SK-N-SH treated with all-trans-retinoic acid at 6 μM for 48 hours (cell line): ENCODE measurements around the gene MIPOL1.

Experiments
- ATAC-seq: fragments of 200-7000 bp; cut with Tn5 transposase; 3 replicates; pipeline ENCODE4 v1.9.1; 2020; ENCODE audit warnings: mild to moderate bottlenecking, moderate library complexity
- ARNTL ChIP-seq: fragments of 450-650 bp; formaldehyde crosslinking; IDR thresholded peaks from 2 replicates; pipeline ENCODE4 v1.5.0; 2020; ENCODE audit warnings: low read depth, mild to moderate bottlenecking, moderate library complexity, borderline replicate concordance
- BACH2 ChIP-seq: fragments of 250-450 bp; sonication (Bioruptor Pico); IDR thresholded peaks from 2 replicates; pipeline ENCODE4 v1.9.0; 2021; ENCODE audit warnings: mild to moderate bottlenecking, borderline replicate concordance
- CSDC2 ChIP-seq: fragments of 250-450 bp; sonication (Bioruptor Pico); IDR thresholded peaks from 2 replicates; pipeline ENCODE4 v1.5.0; 2020; ENCODE audit warnings: mild to moderate bottlenecking, moderate library complexity
- ESRRG ChIP-seq: fragments of 250-450 bp; sonication (Bioruptor Pico); IDR thresholded peaks from 2 replicates; pipeline ENCODE4 v1.6.1; 2021; ENCODE audit warnings: mild to moderate bottlenecking
- GLIS3 ChIP-seq: fragments of 250-450 bp; sonication (Bioruptor Pico); IDR thresholded peaks from 2 replicates; pipeline ENCODE4 v1.5.0; 2020; ENCODE audit warnings: mild to moderate bottlenecking, moderate library complexity
- ISL1 ChIP-seq: fragments of 250-450 bp; sonication (Bioruptor Pico); IDR thresholded peaks from 2 replicates; pipeline ENCODE4 v2.1.2; 2022; ENCODE audit warnings: mild to moderate bottlenecking, moderate library complexity
- OSR1 ChIP-seq: fragments of 250-450 bp; sonication (Bioruptor Pico); IDR thresholded peaks from 2 replicates; pipeline ENCODE4 v1.8.0; 2022; ENCODE audit warnings: moderate library complexity, mild to moderate bottlenecking, inconsistent platforms
- RARB ChIP-seq: fragments of 250-450 bp; sonication (Bioruptor Pico); IDR thresholded peaks from 2 replicates; pipeline ENCODE4 v1.8.0; 2021; ENCODE audit warnings: mild to moderate bottlenecking, moderate library complexity
- SNAI2 ChIP-seq: fragments of 250-450 bp; sonication (Bioruptor Pico); IDR thresholded peaks from 2 replicates; pipeline ENCODE4 v1.5.0; 2020; ENCODE audit warnings: mild to moderate bottlenecking, moderate library complexity
- TCF4 ChIP-seq: fragments of 250-450 bp; sonication (Bioruptor Pico); IDR thresholded peaks from 2 replicates; pipeline ENCODE4 v1.8.0; 2021; ENCODE audit warnings: mild to moderate bottlenecking, moderate library complexity, borderline replicate concordance
- TOX ChIP-seq: fragments of 250-450 bp; sonication (Bioruptor Pico); IDR thresholded peaks from 2 replicates; pipeline ENCODE4 v1.8.0; 2021; ENCODE audit warnings: mild to moderate bottlenecking, moderate library complexity, borderline replicate concordance
- ZC3H10 ChIP-seq: fragments of 250-450 bp; sonication (Bioruptor Pico); IDR thresholded peaks from 2 replicates; pipeline ENCODE4 v1.5.1; 2021; ENCODE audit warnings: mild to moderate bottlenecking, moderate library complexity
- ZFP3 ChIP-seq: fragments of 250-450 bp; sonication (Bioruptor Pico); IDR thresholded peaks from 2 replicates; pipeline ENCODE4 v1.5.0; 2020; ENCODE audit warnings: mild to moderate bottlenecking, moderate library complexity
- ZFP30 ChIP-seq: fragments of 450-650 bp; formaldehyde crosslinking; IDR thresholded peaks from 2 replicates; pipeline ENCODE4 v1.5.0; 2022; ENCODE audit warnings: mild to moderate bottlenecking, moderate library complexity
- ZNF565 ChIP-seq: fragments of 450-650 bp; formaldehyde crosslinking; conservative IDR thresholded peaks from 2 replicates; pipeline ENCODE4 v1.5.0; 2020; ENCODE audit warnings: low read depth, mild to moderate bottlenecking, moderate library complexity
- ZNF70 ChIP-seq: fragments of 450-650 bp; formaldehyde crosslinking; IDR thresholded peaks from 2 replicates; pipeline ENCODE4 v1.5.0; 2020; ENCODE audit warnings: mild to moderate bottlenecking, moderate library complexity
- ZNF8 ChIP-seq: fragments of 450-650 bp; formaldehyde crosslinking; IDR thresholded peaks from 2 replicates; pipeline ENCODE4 v1.5.0; 2020; ENCODE audit warnings: mild to moderate bottlenecking, moderate library complexity
- TF ChIP-seq, protein P1 (sequence below): fragments of 250-450 bp; sonication (Bioruptor Pico); IDR thresholded peaks from 2 replicates; pipeline ENCODE4 v1.5.1; 2020; ENCODE audit warnings: low read depth, mild to moderate bottlenecking, moderate library complexity
- TF ChIP-seq, protein P2 (sequence below): fragments of 250-450 bp; sonication (Bioruptor Pico); IDR thresholded peaks from 2 replicates; pipeline ENCODE4 v1.8.0; 2021; ENCODE audit warnings: low read depth, mild to moderate bottlenecking, moderate library complexity, borderline replicate concordance
- TF ChIP-seq, protein P3 (sequence below): fragments of 250-450 bp; sonication (Bioruptor Pico); IDR thresholded peaks from 2 replicates; pipeline ENCODE4 v1.5.0; 2020; ENCODE audit warnings: mild to moderate bottlenecking, moderate library complexity
- TF ChIP-seq, protein P4 (sequence below): fragments of 250-450 bp; sonication (Bioruptor Pico); IDR thresholded peaks from 2 replicates; pipeline ENCODE4 v1.8.0; 2020; ENCODE audit warnings: mild to moderate bottlenecking, moderate library complexity, borderline replicate concordance

MIPOL1 gene

DNA sequence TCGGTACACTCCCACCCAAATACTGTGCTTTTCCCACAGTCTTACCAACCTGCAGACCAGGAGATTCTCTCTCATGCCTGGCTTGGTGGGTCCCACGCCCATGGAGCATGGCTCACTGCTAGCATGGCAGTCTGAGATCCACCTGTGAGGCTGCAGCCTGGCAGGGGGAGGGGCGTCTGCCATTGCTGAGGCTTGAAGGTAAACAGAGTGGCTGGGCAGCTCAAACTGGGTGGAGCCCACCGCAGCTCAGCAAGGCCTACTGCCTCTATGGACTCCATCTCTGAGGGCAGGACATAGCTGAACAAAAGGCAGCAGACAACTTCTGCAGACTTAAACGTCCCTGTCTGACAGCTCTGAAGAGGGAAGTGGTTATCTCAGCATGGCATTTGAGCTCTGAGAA is 304.1 kb downstream of the MIPOL1 start:
- TF ChIP-seq, protein P1, sequence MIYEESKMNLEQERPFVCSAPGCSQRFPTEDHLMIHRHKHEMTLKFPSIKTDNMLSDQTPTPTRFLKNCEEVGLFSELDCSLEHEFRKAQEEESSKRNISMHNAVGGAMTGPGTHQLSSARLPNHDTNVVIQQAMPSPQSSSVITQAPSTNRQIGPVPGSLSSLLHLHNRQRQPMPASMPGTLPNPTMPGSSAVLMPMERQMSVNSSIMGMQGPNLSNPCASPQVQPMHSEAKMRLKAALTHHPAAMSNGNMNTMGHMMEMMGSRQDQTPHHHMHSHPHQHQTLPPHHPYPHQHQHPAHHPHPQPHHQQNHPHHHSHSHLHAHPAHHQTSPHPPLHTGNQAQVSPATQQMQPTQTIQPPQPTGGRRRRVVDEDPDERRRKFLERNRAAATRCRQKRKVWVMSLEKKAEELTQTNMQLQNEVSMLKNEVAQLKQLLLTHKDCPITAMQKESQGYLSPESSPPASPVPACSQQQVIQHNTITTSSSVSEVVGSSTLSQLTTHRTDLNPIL (CRISPR knock-in tag), result no peak
- TF ChIP-seq ZNF70 (CRISPR knock-in tag) (no peak), ZFP3 (CRISPR knock-in tag) (no peak), ZNF565 (CRISPR knock-in tag) (no peak)

DNA sequence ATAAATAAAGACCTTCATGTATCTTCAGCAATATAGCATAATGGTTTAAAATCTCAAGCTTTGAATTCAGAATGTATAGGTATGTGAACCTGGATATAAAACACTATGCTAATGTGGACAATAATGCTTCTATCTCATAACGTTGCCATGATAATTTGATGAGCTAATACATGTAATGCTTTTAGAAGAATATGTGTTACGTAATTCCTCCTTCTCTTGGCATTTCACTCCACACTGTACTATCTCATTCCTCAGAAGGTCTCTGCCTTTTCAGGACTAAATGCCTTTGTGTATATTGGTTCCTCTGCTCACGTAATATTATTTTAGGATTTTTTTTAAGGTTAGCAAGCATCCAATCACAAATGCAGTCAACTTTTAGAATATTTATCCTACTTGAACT is 310.8 kb downstream of the MIPOL1 start:
- TF ChIP-seq ISL1 (CRISPR knock-in tag), result no peak
- no peak for TF ChIP-seq ZC3H10
- no peak for TF ChIP-seq ZNF70 (CRISPR knock-in tag)
- TF ChIP-seq, protein P2, sequence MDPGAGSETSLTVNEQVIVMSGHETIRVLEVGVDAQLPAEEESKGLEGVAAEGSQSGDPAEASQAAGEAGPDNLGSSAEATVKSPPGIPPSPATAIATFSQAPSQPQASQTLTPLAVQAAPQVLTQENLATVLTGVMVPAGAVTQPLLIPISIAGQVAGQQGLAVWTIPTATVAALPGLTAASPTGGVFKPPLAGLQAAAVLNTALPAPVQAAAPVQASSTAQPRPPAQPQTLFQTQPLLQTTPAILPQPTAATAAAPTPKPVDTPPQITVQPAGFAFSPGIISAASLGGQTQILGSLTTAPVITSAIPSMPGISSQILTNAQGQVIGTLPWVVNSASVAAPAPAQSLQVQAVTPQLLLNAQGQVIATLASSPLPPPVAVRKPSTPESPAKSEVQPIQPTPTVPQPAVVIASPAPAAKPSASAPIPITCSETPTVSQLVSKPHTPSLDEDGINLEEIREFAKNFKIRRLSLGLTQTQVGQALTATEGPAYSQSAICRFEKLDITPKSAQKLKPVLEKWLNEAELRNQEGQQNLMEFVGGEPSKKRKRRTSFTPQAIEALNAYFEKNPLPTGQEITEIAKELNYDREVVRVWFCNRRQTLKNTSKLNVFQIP (CRISPR knock-in tag), result no peak
- no peak for TF ChIP-seq SNAI2 (CRISPR knock-in tag)
- TF ChIP-seq ZNF565 (CRISPR knock-in tag), result no peak
- TF ChIP-seq, protein P3, sequence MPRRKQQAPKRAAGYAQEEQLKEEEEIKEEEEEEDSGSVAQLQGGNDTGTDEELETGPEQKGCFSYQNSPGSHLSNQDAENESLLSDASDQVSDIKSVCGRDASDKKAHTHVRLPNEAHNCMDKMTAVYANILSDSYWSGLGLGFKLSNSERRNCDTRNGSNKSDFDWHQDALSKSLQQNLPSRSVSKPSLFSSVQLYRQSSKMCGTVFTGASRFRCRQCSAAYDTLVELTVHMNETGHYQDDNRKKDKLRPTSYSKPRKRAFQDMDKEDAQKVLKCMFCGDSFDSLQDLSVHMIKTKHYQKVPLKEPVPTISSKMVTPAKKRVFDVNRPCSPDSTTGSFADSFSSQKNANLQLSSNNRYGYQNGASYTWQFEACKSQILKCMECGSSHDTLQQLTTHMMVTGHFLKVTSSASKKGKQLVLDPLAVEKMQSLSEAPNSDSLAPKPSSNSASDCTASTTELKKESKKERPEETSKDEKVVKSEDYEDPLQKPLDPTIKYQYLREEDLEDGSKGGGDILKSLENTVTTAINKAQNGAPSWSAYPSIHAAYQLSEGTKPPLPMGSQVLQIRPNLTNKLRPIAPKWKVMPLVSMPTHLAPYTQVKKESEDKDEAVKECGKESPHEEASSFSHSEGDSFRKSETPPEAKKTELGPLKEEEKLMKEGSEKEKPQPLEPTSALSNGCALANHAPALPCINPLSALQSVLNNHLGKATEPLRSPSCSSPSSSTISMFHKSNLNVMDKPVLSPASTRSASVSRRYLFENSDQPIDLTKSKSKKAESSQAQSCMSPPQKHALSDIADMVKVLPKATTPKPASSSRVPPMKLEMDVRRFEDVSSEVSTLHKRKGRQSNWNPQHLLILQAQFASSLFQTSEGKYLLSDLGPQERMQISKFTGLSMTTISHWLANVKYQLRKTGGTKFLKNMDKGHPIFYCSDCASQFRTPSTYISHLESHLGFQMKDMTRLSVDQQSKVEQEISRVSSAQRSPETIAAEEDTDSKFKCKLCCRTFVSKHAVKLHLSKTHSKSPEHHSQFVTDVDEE (CRISPR knock-in tag), result no peak
- TF ChIP-seq TOX (CRISPR knock-in tag), result no peak
- no peak for TF ChIP-seq GLIS3 (CRISPR knock-in tag)
- TF ChIP-seq, protein P4, sequence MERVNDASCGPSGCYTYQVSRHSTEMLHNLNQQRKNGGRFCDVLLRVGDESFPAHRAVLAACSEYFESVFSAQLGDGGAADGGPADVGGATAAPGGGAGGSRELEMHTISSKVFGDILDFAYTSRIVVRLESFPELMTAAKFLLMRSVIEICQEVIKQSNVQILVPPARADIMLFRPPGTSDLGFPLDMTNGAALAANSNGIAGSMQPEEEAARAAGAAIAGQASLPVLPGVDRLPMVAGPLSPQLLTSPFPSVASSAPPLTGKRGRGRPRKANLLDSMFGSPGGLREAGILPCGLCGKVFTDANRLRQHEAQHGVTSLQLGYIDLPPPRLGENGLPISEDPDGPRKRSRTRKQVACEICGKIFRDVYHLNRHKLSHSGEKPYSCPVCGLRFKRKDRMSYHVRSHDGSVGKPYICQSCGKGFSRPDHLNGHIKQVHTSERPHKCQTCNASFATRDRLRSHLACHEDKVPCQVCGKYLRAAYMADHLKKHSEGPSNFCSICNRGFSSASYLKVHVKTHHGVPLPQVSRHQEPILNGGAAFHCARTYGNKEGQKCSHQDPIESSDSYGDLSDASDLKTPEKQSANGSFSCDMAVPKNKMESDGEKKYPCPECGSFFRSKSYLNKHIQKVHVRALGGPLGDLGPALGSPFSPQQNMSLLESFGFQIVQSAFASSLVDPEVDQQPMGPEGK (CRISPR knock-in tag), result no peak
- no peak for TF ChIP-seq ZNF8 (CRISPR knock-in tag)
- no peak for TF ChIP-seq BACH2 (CRISPR knock-in tag)
- no peak for TF ChIP-seq ZFP3 (CRISPR knock-in tag)
- no peak for ATAC-seq

More for the DNA sequence above, 304.1 kb downstream of the MIPOL1 start:
- no peak for ATAC-seq

DNA sequence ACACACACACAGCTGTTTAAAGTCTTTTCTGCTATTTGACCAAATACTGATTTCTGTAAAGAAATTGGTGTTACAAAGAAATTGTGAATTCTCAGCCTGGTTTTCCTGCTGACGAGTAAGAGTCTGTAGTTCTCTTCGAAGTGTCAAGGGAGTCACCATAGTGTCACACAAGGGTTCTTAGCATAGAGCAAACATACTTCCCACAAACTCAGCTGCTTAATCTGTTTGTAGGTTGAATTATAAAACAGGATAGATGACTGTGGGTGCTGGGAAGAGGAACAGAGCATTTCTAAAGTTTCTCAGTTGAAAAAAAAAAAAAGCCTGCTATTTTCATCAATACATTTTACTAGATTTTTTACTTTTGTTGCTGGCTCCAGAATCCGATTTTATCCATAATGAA is 314.4 kb downstream of the MIPOL1 start:
- ATAC-seq, result no peak
- TF ChIP-seq, protein P4 (CRISPR knock-in tag), result no peak
- TF ChIP-seq ZFP3 (CRISPR knock-in tag), result no peak
- TF ChIP-seq ARNTL (CRISPR knock-in tag), result no peak
- no peak for TF ChIP-seq ESRRG (CRISPR knock-in tag)
- TF ChIP-seq TCF4, result no peak
- TF ChIP-seq ZFP30, result no peak
- TF ChIP-seq GLIS3 (CRISPR knock-in tag), result no peak
- TF ChIP-seq CSDC2 (CRISPR knock-in tag), result no peak
- no peak for TF ChIP-seq RARB (CRISPR knock-in tag)
- TF ChIP-seq, protein P1 (CRISPR knock-in tag), result no peak
- no peak for TF ChIP-seq OSR1 (CRISPR knock-in tag)
- no peak for TF ChIP-seq ZNF565 (CRISPR knock-in tag)
